Activated naive CD4-positive, alpha-beta T cell treated with anti-CD3 and anti-CD28 coated beads, Interleukin-2, amount 50 U/mL, for 16 hours (primary cell): ENCODE measurements around the gene PRTFDC1.
"Not testable (repeated sequence)": the region's sequence is repeated elsewhere in the genome, so short reads cannot be mapped to it uniquely, and the experiment has no call there.

ENCODE experiments used
- DNase-seq: peaks from one replicate; pipeline ENCODE4 v3.0.0-alpha.2; 2020

PRTFDC1 gene

GRCh38 chr10:24963521-24964041 is 11.2 kb upstream of the PRTFDC1 start:
- no peak for DNase-seq

DNA sequence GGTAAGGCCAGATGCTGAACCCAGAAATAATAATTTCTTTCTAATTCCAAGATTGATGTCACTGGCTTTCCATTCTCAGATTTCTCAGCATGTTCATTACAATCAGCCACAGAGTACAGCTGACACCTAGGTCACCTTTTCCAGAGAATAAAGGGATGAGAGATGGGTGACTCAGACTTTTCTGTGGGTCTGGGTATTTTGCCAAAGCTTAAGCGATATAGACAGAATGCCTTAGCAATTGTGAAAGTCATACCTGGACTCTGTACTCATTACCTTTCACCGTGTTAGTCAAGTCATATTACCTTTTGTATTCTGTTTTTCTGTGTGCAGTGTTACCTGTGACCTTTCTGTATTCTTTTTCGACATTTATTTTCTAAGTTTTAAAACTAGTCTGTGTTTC is 10.6 kb upstream of the PRTFDC1 start:
- no peak for DNase-seq

DNA sequence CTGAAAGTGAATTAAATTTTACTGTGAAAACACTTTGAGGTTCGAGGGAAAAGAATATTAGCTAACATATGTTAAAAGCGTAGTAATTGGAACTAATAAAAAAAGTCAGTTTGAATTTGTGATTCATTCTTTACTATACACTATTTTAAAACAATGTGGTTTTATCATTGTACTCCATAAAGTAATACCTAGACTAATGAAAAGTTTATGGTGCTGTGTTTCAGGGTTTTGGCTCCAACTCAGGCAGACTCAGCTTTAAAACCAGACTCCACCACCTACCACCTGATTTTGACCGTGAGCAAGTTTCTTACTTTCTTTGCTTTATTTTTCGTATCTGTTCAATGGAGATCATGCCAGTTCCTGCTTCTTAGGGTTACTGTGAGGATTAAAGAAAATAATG is 9.2 kb upstream of the PRTFDC1 start:
- DNase-seq, result no peak

GRCh38 chr10:24959382-24959730 is 7.0 kb upstream of the PRTFDC1 start:
- no peak for DNase-seq

- no peak for DNase-seq
Measured at GRCh38 chr10:24958721-24959381, 6.4 kb upstream of the PRTFDC1 start.

DNA sequence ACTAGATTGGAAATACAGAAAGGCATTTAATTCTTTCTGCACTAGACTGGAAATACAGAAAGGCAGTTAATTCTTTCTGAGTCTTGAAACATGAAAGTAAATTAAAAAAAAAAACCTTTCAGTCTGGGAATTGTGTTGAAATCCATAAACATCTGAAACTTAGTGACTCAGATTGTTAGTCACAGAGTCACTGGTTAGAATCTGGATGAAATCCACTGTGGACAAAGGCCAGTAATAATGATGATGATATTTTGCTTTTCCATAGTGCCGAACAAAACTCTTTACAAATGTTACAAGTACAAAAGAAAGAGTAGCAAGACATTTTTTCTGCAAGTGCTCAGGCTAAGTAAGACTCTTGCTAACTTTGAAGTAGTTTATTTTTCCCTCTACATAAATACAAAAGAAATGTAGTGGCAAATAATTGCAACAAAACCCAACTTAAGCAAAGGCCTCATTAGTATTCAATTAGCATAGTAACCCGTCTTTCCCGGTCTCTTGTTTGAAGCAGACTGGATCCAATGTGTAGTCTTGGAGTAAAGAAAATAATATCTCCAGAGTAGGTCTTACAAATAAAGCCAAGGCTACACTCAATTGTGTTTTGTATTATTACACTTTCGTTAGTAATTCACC is 5.8 kb upstream of the PRTFDC1 start:
- no peak for DNase-seq

- not testable (repeated sequence) for DNase-seq
Measured at GRCh38 chr10:24957624-24958051, 5.2 kb upstream of the PRTFDC1 start.

DNA sequence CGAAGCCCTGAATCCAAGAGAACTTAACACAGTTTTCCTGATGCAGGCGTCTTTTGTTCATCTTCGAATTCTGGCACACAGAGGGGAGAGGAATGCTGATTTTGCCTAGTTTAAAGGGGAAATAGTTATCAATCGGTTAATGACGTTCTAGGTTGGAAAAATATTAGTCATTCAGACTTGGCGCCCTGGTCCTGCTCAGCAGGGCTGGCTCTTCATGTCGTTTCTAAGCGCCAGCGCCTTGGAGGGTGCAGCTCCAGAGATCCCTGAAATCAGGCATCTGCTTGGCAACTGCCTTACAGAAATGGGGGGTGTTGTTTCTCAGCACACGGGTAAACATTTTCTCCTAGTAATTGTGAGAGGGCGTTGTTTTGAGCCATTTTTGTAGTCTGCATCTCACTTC is 1.3 kb upstream of the PRTFDC1 start:
- DNase-seq, result no peak

GRCh38 chr10:24952707-24953645 is 570 bp upstream of the PRTFDC1 start:
- DNase-seq, result peak; percentile 60

DNA sequence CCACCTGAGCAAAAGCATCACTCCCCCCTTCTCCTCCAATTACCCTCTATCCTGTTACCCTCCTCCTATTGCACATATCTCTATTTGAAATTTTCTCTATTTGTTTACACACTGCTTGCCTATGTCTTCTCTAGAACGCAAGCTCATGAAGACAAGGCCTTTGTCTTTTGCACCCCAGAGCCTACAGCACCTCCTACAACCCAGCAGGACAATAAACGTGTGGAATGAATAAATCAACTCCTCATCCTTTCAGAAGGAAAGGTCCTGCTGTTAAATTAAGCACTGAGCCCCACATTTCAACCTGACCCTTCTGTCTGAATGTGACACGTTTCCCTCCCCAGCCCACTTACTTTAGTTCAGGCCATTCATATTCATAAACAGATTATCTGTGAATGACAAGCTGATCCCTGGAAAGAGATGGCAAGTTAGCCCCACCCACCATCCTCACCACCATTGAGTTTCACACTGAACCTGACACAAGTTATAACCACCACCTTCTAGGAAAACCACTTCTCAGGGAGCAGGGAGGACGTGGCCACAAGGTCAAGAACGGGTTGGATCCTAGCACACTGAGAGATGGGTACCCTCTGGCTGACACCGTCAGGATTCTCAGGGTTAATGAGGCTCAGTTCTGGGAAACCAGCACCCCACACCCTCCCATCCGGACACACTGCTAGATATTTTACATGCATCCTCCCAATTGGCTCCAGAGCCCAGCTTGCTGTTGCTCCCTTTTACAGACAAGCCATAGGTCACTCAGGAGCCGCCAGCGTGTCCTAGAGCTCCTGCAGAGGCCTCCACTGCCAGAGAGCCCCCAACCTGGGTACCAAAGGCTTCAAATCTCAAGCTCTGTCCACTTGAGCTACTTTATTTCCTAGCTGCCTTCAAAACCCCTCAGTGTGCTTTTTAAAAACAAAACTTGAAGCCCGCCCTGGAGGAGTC is 934 bp downstream of the PRTFDC1 start:
- no peak for DNase-seq

DNA sequence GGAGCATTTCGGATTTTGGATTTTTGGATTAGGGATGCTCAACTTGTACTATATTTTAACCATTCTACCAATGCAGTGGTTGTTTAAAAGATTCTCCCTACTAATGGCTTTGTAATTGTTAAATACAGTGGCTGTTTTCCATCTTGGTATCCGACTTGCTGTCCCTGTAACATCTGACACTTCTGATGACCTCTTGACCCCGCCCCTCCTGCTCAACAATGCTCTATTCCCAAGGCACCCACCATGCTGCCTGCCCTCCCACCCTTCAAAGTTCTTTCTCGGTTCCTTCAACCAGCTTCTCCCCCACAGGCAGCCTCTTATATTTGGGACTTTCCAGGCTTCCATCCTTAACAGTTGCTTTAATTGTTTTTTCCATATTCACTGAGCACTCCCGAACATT is 2.0 kb downstream of the PRTFDC1 start:
- no peak for DNase-seq

DNA sequence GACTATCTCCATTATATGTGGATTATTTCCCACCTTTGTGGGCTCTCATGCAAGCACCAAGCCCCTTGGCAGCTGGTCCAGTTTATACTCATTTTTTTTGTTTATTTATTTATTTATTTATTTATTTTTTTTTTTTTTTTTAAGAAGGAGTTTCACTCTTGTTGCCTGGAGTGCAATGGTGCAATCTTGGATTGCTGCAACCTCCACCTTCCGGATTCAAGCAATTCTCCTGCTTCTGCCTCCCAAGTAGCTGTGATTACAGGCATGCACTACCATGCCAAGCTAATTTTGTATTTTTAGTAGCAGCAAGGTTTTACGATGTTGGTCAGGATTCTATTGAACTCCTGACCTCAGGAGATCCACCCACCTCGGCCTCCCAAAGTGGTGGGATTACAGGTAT is 2.8 kb downstream of the PRTFDC1 start:
- DNase-seq, result no peak

DNA sequence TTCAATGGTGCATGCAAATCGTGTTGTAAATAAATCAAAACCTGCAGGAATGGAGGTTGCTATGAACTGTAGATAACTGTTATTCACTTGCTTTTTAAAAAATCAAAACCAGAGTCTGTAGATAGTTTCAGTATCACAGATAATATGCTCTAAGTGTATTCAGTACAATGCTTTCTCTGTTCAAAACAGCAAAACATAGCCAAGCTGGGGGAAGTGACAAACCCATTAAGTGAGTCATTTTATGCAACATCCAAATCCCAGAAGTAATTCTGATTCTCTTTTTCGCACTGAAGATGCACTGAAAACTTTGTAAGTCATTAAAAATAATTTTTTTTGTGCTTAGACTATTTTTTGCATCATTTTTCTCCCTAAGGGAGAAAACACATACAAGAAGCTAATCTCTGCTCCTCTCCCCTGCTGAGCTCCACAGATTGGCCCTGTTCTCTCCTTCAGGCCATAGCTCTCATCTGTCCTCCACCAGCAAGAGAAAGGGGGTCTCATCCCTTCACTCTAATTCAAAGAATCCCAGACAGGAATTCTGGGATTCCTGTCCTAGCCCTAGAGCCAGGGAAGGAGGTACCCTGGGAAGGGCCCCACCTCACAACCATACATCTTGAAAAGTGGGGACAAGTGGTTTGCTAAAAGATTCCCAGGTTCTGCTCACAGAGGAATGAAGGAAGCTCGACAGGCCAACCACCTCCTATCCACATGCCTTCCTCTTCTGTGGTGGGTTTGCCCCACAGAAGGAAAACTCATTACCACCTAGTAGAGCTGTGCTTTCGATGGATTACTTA is 4.9 kb downstream of the PRTFDC1 start:
- no peak for DNase-seq

DNA sequence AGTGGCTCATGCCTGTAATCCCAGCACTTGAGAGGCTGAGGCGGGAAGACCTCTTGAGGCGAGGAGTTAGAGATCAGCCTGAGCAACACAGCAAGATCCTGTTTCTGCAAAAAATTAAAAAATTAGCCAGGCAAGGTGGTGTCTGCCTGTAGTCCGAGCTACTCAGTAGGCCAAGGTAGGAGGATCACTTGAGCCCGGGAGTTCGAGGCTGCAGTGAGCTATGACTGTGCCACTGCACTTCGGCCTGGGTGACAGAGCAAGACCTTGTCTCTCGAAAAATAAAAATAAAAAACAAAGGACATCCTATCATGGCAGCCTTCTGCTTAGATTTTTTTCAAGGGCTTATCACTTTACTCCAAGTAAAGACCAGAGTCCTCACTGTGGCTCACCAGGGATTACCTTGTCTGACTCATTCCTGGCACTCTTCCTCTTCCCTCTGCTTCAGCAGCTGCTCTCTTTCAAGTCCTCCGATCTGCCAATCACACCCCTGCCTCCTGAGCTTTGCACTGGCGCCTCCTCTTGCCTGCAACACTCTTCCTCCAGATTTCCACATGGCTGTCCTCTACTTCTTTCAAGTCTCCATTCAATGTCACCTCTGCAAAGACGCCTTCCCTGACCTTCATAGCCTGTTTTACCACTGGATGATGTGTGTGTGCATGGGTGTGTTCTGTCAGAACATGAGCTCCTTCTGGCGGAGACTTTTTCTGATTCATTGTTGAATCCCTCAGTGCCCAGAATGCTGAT is 7.7 kb downstream of the PRTFDC1 start:
- DNase-seq, result no peak

GRCh38 chr10:24938525-24938924 is 13.9 kb downstream of the PRTFDC1 start:
- no peak for DNase-seq

DNA sequence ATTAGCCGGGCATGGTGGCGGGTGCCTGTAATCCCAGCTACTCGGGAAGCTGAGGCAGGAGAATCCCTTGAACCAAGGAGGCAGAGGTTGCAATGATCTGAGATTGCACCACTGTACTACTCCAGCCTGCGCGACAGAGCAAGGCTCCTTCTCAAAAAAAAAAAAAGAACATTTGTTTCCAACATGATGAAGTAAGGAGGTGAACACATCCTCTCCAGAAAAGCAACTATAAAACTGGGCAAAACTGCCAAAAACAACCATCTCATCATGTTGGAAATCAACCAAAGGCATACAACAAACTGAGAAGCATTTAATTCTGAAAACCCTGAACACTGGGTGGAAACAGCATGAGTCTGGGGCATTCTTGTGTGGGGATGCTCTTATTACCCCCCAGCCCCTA is 14.3 kb downstream of the PRTFDC1 start:
- DNase-seq, result no peak

DNA sequence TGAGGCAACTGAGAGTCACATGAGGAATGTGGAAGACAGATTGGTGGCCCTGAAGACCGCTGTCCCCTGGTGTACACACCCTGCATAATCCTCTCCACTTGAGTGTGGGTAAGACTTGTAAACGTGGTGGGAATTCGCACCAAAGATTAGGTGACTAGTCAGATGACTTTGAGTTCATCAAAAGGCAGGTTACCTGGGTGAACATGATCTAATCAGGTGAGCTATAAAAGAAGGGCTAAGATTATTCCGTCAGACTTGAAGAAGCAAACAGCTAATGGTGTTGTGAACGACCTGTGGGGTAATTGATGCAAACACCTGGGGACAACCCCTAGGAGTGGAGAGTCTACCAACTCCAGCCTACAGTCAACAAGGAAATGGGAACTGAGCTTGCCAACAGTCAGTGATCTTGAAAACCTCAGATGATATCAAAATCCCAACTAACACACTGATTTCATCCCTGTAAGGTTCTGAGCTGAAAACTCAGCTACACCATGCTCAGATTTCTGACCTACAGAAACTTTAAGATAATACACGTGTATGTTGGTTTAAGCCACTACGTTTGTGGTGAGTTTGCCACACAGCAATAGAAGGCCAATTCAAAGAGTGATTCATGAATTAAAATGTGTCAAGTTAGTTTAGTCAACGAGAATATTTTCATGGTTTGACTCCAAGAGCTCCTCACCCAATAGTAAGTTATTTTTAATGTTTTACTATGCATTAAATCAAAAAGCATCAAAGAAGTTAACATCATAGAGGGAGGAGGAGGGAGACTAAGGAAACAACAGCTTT is 16.7 kb downstream of the PRTFDC1 start:
- no peak for DNase-seq

GRCh38 chr10:24931236-24931635 is 21.2 kb downstream of the PRTFDC1 start:
- DNase-seq, result no peak

DNA sequence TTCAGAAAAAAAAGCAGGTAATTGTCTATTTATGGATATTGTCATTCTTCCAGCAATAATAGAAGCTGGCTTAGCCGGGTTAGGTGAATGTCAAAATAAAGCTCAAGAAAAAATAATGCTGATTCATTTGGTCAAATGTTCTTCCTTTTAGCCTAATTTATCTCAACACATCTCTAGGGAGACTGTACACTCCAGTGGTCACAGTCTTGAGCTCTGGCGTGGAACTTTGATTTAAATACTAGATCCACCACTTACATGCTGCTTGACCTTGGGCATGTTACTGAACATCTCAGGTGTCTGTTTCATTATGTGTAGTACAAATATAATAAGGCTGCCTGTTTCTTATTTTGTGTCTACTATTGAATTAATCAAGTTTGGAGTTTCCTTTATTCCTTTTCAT is 22.0 kb downstream of the PRTFDC1 start:
- no peak for DNase-seq

GRCh38 chr10:24929904-24930303 is 22.5 kb downstream of the PRTFDC1 start:
- no peak for DNase-seq
